Uterus (tissue), 2 donors: ENCODE measurements around the gene IQCH.

ENCODE experiments used
- CTCF ChIP-seq, 4 experiments: fragments of 200-600 bp in 2 of 4; fragments of 450-650 bp in 2 of 4; sonication (generic) in 2 of 4; IDR thresholded peaks; one replicate each; pipeline ENCODE4 v1.5.1; 2016 to 2019; ENCODE audit warnings: antibody characterized with exemption in 4 of 4, mild to moderate bottlenecking in 2 of 4, moderate library complexity in 1 of 4
- POLR2A ChIP-seq, 2 donors: fragments of 450-650 bp; IDR thresholded peaks; one replicate each; pipeline ENCODE4 v1.6.1; 2016; ENCODE audit warnings: antibody characterized with exemption in 2 of 2, mild to moderate bottlenecking in 1 of 2, moderate library complexity in 1 of 2

GRCh38 chr15:67481680-67482079 lies 227.1 kb downstream of the IQCH start:
- TF ChIP-seq CTCF (IDR thresholded peaks at IDR 0.05): no peak
- TF ChIP-seq POLR2A (IDR thresholded peaks at IDR 0.05): no peak
